ENCODE measurements around the gene BABAM1. TPM values are rescaled to one million over a fixed set of nuclear protein-coding genes. Genes with fewer than 3 reads are reported as not detected.
A peak's percentile ranks its signal among the peaks of the same experiment; 100 is the strongest.

The BABAM1 gene
- total RNA-seq, 1 experiment from 2014 or later, result 146 TPM

DNA sequence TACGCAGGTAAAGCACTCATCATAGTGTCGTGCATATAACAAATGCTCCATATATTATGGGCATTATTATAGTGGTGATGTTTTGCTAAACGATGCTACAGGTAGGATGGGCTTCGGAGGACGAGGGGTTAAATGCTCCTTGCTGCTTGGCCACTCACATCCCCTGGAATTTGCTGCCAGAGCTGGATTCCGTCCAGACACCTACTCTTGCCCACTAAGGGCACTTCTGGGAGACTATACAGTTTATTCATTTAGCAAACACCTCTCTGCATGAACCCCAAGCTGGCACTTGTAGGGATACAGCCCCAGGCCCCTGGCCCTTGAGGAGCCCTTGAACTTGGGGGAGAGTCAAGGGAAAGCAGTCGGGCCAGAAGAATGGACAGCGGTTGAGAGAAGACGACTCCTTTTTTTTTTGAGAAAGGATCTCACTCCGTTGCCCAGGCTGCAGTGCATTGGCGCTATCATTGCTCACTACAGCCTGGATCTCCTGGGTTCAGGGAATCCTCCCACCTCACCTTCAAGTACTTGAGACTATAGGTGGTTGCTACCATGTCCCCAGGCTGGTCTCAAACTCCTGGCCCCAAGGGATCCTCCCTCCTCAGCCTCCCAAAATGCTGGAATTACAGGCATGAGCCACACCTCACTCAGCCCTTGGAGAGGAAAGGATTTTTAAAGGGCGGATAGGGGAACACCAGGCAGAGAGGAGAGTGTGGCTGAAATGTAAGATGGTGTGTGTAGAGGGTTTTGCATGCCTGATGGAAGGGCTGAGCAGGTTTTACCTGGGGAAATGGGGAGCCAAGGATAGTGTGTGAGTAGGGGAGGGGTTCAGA is 37.4 kb downstream of the BABAM1 start:
- no peak for DNase-seq (ENCODE audit: low spot score)
- ATAC-seq, result no peak
- Mint-ChIP-seq H3K4me1 (peaks cover 39% of the 10 kb centered on the region), H3K36me3 (peaks cover 5% of the 10 kb centered on the region), H3K27me3 (ENCODE audit: low read depth) (no peaks in the 10 kb centered on the region), H3K4me3 (peak overlapping the region; percentile 89), H3K9me3 (no peaks in the 10 kb centered on the region), H3K27ac (peak overlapping the region; percentile 81)
- CTCF ChIA-PET, result interaction anchor here (0.5 to 3.1 kb wide), 27 partner anchors 8 to 272 kb away, joined by 3 to 60 read pairs (median 5); partner anchors contain the start of genes ANKLE1, BABAM1 and USE1
- TF ChIP-seq ZNF121 (CRISPR knock-in tag; IDR thresholded peaks at IDR 0.05) (peak; percentile 89; the same call in 1 of the 2 replicates), ZNF416 (CRISPR knock-in tag; IDR thresholded peaks at IDR 0.05) (no peak), NFE2L1 (CRISPR knock-in tag; IDR thresholded peaks at IDR 0.05) (no peak), CREM (CRISPR knock-in tag; IDR thresholded peaks at IDR 0.05) (no peak), SOX15 (CRISPR knock-in tag; IDR thresholded peaks at IDR 0.05) (no peak), ZNF232 (CRISPR knock-in tag; IDR thresholded peaks at IDR 0.05) (no peak)
- TF ChIP-seq, protein P1, sequence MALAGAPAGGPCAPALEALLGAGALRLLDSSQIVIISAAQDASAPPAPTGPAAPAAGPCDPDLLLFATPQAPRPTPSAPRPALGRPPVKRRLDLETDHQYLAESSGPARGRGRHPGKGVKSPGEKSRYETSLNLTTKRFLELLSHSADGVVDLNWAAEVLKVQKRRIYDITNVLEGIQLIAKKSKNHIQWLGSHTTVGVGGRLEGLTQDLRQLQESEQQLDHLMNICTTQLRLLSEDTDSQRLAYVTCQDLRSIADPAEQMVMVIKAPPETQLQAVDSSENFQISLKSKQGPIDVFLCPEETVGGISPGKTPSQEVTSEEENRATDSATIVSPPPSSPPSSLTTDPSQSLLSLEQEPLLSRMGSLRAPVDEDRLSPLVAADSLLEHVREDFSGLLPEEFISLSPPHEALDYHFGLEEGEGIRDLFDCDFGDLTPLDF (CRISPR knock-in tag; IDR thresholded peaks at IDR 0.05), result no peak
- POLR2A ChIA-PET, result interaction anchor here (0.5 to 1.3 kb wide), 8 partner anchors 8 to 100 kb away, joined by 3 to 17 read pairs (median 6); partner anchors contain the start of gene BST2

DNA sequence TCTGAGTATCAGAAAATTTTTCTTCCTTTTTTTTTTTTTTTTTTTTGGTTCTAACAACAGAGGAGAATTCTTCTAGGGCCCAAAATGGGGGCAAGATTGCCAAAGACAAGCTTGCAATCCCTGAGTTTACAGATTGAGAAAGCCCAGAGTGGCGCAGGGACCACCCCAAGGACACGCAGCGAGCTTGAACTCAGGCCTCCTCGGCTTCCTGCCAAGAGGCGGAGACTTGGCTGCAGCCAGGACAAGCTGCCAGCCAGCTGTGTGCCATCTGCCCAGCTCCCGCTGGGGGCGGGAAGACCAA is 37.9 kb downstream of the BABAM1 start:
- peak overlapping the region; percentile 81; the same call in 1 of the 2 replicates for H3K27ac Mint-ChIP-seq
- H3K9me3 Mint-ChIP-seq, result no peaks in the 10 kb centered on the region
- ATAC-seq, result no peak
- ChIA-PET CTCF (interaction anchor here (0.5 to 3.1 kb wide), 24 partner anchors 9 to 272 kb away, joined by 3 to 60 read pairs (median 5); partner anchors contain the start of genes ANKLE1, BABAM1 and USE1), POLR2A (interaction anchor here (0.5 to 1.3 kb wide), 8 partner anchors 9 to 100 kb away, joined by 3 to 17 read pairs (median 6); partner anchors contain the start of gene BST2)
- H3K4me1 Mint-ChIP-seq, result peaks cover 41% of the 10 kb centered on the region
- no peaks in the 10 kb centered on the region for H3K27me3 Mint-ChIP-seq (ENCODE audit: low read depth)
- no peak for DNase-seq (ENCODE audit: low spot score)
- H3K4me3 Mint-ChIP-seq, result peak overlapping the region; percentile 89
- H3K36me3 Mint-ChIP-seq, result peaks cover 4% of the 10 kb centered on the region
- TF ChIP-seq CBFB (CRISPR knock-in tag; IDR thresholded peaks at IDR 0.05; ENCODE audit: low read depth), result no peak
- TF ChIP-seq, protein P2, sequence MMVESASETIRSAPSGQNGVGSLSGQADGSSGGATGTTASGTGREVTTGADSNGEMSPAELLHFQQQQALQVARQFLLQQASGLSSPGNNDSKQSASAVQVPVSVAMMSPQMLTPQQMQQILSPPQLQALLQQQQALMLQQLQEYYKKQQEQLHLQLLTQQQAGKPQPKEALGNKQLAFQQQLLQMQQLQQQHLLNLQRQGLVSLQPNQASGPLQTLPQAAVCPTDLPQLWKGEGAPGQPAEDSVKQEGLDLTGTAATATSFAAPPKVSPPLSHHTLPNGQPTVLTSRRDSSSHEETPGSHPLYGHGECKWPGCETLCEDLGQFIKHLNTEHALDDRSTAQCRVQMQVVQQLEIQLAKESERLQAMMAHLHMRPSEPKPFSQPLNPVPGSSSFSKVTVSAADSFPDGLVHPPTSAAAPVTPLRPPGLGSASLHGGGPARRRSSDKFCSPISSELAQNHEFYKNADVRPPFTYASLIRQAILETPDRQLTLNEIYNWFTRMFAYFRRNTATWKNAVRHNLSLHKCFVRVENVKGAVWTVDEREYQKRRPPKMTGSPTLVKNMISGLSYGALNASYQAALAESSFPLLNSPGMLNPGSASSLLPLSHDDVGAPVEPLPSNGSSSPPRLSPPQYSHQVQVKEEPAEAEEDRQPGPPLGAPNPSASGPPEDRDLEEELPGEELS (CRISPR knock-in tag; IDR thresholded peaks at IDR 0.05), result peak; percentile 66
- TF ChIP-seq ELF4 (CRISPR knock-in tag; IDR thresholded peaks at IDR 0.05; ENCODE audit: low read depth), result no peak
- TF ChIP-seq, protein P3, sequence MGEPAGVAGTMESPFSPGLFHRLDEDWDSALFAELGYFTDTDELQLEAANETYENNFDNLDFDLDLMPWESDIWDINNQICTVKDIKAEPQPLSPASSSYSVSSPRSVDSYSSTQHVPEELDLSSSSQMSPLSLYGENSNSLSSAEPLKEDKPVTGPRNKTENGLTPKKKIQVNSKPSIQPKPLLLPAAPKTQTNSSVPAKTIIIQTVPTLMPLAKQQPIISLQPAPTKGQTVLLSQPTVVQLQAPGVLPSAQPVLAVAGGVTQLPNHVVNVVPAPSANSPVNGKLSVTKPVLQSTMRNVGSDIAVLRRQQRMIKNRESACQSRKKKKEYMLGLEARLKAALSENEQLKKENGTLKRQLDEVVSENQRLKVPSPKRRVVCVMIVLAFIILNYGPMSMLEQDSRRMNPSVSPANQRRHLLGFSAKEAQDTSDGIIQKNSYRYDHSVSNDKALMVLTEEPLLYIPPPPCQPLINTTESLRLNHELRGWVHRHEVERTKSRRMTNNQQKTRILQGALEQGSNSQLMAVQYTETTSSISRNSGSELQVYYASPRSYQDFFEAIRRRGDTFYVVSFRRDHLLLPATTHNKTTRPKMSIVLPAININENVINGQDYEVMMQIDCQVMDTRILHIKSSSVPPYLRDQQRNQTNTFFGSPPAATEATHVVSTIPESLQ (CRISPR knock-in tag; IDR thresholded peaks at IDR 0.05), result no peak
- TF ChIP-seq ZNF423 (CRISPR knock-in tag; IDR thresholded peaks at IDR 0.05), result peak; percentile 86; the same call in 1 of the 2 replicates
- peak; percentile 20; the same call in 1 of the 2 replicates for TF ChIP-seq MYBL2 (CRISPR knock-in tag; IDR thresholded peaks at IDR 0.05)
- TF ChIP-seq ZNF416 (CRISPR knock-in tag; IDR thresholded peaks at IDR 0.05), result 0 out of 2 replicates have a peak, but pooled peaks have one; percentile 87
- TF ChIP-seq, protein P4, sequence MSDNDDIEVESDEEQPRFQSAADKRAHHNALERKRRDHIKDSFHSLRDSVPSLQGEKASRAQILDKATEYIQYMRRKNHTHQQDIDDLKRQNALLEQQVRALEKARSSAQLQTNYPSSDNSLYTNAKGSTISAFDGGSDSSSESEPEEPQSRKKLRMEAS (CRISPR knock-in tag; IDR thresholded peaks at IDR 0.05), result no peak

Data from WTC11 (cell line).